Caco-2 (cell line): Measurements from ENCODE around the gene RTP2. TPM values are rescaled to one million over a fixed set of nuclear protein-coding genes. Genes with fewer than 3 reads are reported as not detected.

ENCODE experiments used
- BruUV-seq: library from RNA; stranded (reverse); fragments of 400-500 nt; replicated peaks from 2 replicates; lab custom pipeline; 2021; lab: Mats Ljungman, UMichigan
- CTCF ChIA-PET: fragments of 300-600 bp; sonication (Branson Sonifier 250); formaldehyde crosslinking; loops from one replicate; lab custom pipeline; 2022; ENCODE audit warnings: antibody characterized with exemption; lab: Charles Lee
- POLR2A ChIA-PET: fragments of 300-600 bp; sonication (Branson Sonifier 250); formaldehyde crosslinking; loops from one replicate; lab custom pipeline; 2022; ENCODE audit warnings: antibody characterized with exemption; lab: Charles Lee
- DNase-seq, 2 experiments: peaks; one replicate each; pipeline versions ENCODE4 v3.0.0 to v3.0.0-alpha.2; 2020 to 2022
- H3K27me3 ChIP-seq: replicated peaks from 2 replicates; pipeline ENCODE4 v1.6.0; 2011; ENCODE audit warnings: low read length; ENCODE audit not compliant: control insufficient read depth, insufficient read depth
- H3K36me3 ChIP-seq: 2 replicates; pipeline ENCODE4 v1.5.1; 2011; ENCODE audit warnings: low read length; ENCODE audit not compliant: control insufficient read depth, insufficient read depth
- H3K4me1 ChIP-seq: fragments of 250-450 bp; sonication (Bioruptor Pico); 2 replicates; pipeline ENCODE4 v1.5.1; 2020; ENCODE audit warnings: mild to moderate bottlenecking
- H3K4me3 ChIP-seq: 2 replicates; pipeline ENCODE4 v1.5.1; 2011; ENCODE audit warnings: low read depth, mild to moderate bottlenecking, control low read depth, low read length
- H3K9me3 ChIP-seq: fragments of 250-450 bp; sonication (Bioruptor Pico); 2 replicates; pipeline ENCODE4 v1.5.1; 2020; ENCODE audit warnings: mild to moderate bottlenecking, moderate library complexity
- H3K27ac Mint-ChIP-seq: one replicate; pipeline ENCODE4 v1.8.0; 2022; ENCODE audit warnings: mixed read lengths; ENCODE audit not compliant: unreplicated experiment
- H3K27me3 Mint-ChIP-seq: one replicate; pipeline ENCODE4 v1.8.0; 2022; ENCODE audit warnings: mixed read lengths; ENCODE audit not compliant: insufficient read depth, unreplicated experiment
- H3K36me3 Mint-ChIP-seq: one replicate; pipeline ENCODE4 v1.8.0; 2022; ENCODE audit warnings: mild to moderate bottlenecking, mixed read lengths; ENCODE audit not compliant: insufficient read depth, unreplicated experiment
- H3K4me1 Mint-ChIP-seq: one replicate; pipeline ENCODE4 v1.8.0; 2022; ENCODE audit warnings: low read depth, mixed read lengths; ENCODE audit not compliant: unreplicated experiment
- H3K4me3 Mint-ChIP-seq: one replicate; pipeline ENCODE4 v1.8.0; 2022; ENCODE audit warnings: mild to moderate bottlenecking, moderate library complexity, mixed read lengths; ENCODE audit not compliant: unreplicated experiment
- H3K9me3 Mint-ChIP-seq: one replicate; pipeline ENCODE4 v1.8.0; 2022; ENCODE audit warnings: mixed read lengths; ENCODE audit not compliant: unreplicated experiment
- CTCF ChIP-seq, 2 experiments: fragments of 200-600 bp in 1 of 2; IDR thresholded peaks; 1 replicate in 1 of 2; 2 replicates in 1 of 2; pipeline versions ENCODE4 v1.5.1 to v1.8.0; 2011 to 2022; ENCODE audit warnings: antibody characterized with exemption in 1 of 2, control low read depth in 1 of 2, inconsistent platforms in 1 of 2, low read depth in 1 of 2, low read length in 1 of 2, mild to moderate bottlenecking in 1 of 2, moderate library complexity in 1 of 2; ENCODE audit not compliant: insufficient read depth in 1 of 2, severe bottlenecking in 1 of 2, unreplicated experiment in 1 of 2
- intact Hi-C: fragments of 100-400 bp; cut with micrococcal nuclease; formaldehyde crosslinking; loops from one replicate; pipeline ENCODE4 v1.10.0; 2022; ENCODE audit not compliant: unreplicated experiment
- total RNA-seq: library from RNA; stranded (reverse); gene quantifications from 2 replicates; pipeline ENCODE4 v1.2.3, GENCODE V29; 2022

The RTP2 gene
- total RNA-seq, 1 experiment from 2014 or later, result not detected

GRCh38 chr3:187725224-187725623, 22.9 kb upstream of the RTP2 start:
- Histone ChIP-seq H3K9me3 (no peaks in the 10 kb centered on the region), H3K4me3 (no peak overlapping the region), H3K27me3 (no peaks in the 10 kb centered on the region), H3K36me3 (peaks cover 21% of the 10 kb centered on the region), H3K4me1 (peaks cover 2% of the 10 kb centered on the region; the same call in 1 of the 2 replicates)
- no peaks in the 10 kb centered on the region for H3K27me3 Mint-ChIP-seq
- CTCF ChIA-PET, result no interaction called here
- no peak overlapping the region for H3K27ac Mint-ChIP-seq
- BruUV-seq, result no TSS peak
- POLR2A ChIA-PET, result no interaction called here
- TF ChIP-seq CTCF (IDR thresholded peaks at IDR 0.05; ENCODE audit: insufficient read depth in 1 of 2, low read depth in 1 of 2, low read length in 1 of 2, severe bottlenecking in 1 of 2, unreplicated experiment in 1 of 2), result no peak
- H3K36me3 Mint-ChIP-seq, result peaks cover 53% of the 10 kb centered on the region
- intact Hi-C loops, result no loop called here
- H3K4me3 Mint-ChIP-seq, result no peak overlapping the region
- H3K4me1 Mint-ChIP-seq, result peaks cover 4% of the 10 kb centered on the region
- no peaks in the 10 kb centered on the region for H3K9me3 Mint-ChIP-seq
- no peak for DNase-seq

- Histone ChIP-seq H3K4me3 (no peak overlapping the region), H3K36me3 (peaks cover 10% of the 10 kb centered on the region), H3K27me3 (no peaks in the 10 kb centered on the region), H3K4me1 (peaks cover 11% of the 10 kb centered on the region), H3K9me3 (no peaks in the 10 kb centered on the region)
- Mint-ChIP-seq H3K9me3 (no peaks in the 10 kb centered on the region), H3K27me3 (no peaks in the 10 kb centered on the region), H3K36me3 (peaks cover 38% of the 10 kb centered on the region), H3K27ac (no peak overlapping the region), H3K4me1 (peaks cover 15% of the 10 kb centered on the region), H3K4me3 (no peak overlapping the region)
- TF ChIP-seq CTCF (IDR thresholded peaks at IDR 0.05; ENCODE audit: insufficient read depth in 1 of 2, low read depth in 1 of 2, low read length in 1 of 2, severe bottlenecking in 1 of 2, unreplicated experiment in 1 of 2), result peak in 1 of 2 experiments; percentile 20
- POLR2A ChIA-PET, result no interaction called here
- intact Hi-C loops, result no loop called here
- no TSS peak for BruUV-seq
- DNase-seq, result no peak
- CTCF ChIA-PET, result no interaction called here
Measured at GRCh38 chr3:187722206-187722612, 19.9 kb upstream of the RTP2 start.

- Histone ChIP-seq H3K27me3 (no peaks in the 10 kb centered on the region), H3K36me3 (peaks cover 10% of the 10 kb centered on the region), H3K9me3 (no peaks in the 10 kb centered on the region), H3K4me1 (peaks cover 11% of the 10 kb centered on the region), H3K4me3 (no peak overlapping the region)
- no peaks in the 10 kb centered on the region for H3K27me3 Mint-ChIP-seq
- H3K27ac Mint-ChIP-seq, result no peak overlapping the region
- H3K9me3 Mint-ChIP-seq, result no peaks in the 10 kb centered on the region
- ChIA-PET POLR2A (no interaction called here), CTCF (no interaction called here)
- no TSS peak for BruUV-seq
- peaks cover 38% of the 10 kb centered on the region for H3K36me3 Mint-ChIP-seq
- H3K4me3 Mint-ChIP-seq, result no peak overlapping the region
- no peak for TF ChIP-seq CTCF (IDR thresholded peaks at IDR 0.05; ENCODE audit: insufficient read depth in 1 of 2, low read depth in 1 of 2, low read length in 1 of 2, severe bottlenecking in 1 of 2, unreplicated experiment in 1 of 2)
- no peak for DNase-seq
- intact Hi-C loops, result no loop called here
- peaks cover 15% of the 10 kb centered on the region for H3K4me1 Mint-ChIP-seq
Measured at GRCh38 chr3:187721055-187721454, 18.7 kb upstream of the RTP2 start.
